Activated naive CD4-positive, alpha-beta T cell treated with anti-CD3 and anti-CD28 coated beads, Interleukin-2, amount 10 ng/mL, durations not matched to agents 7 days and 5 days (primary cell): ENCODE results near the gene HYAL1.

Source experiments
- CTCF ChIA-PET: fragments of 350-600 bp; sonication (Branson Sonifier 250); formaldehyde crosslinking; loops from one replicate; lab custom pipeline; 2021; ENCODE audit warnings: antibody characterized with exemption; lab: Charles Lee
- DNase-seq: peaks from one replicate; pipeline ENCODE4 v3.0.0-alpha.2; 2020
- H3K27ac Mint-ChIP-seq: one replicate; pipeline ENCODE4 v1.8.0; 2021; ENCODE audit warnings: mild to moderate bottlenecking, moderate library complexity, mixed read lengths
- H3K27me3 Mint-ChIP-seq: one replicate; pipeline ENCODE4 v1.8.0; 2021; ENCODE audit warnings: mild to moderate bottlenecking, mixed read lengths
- H3K36me3 Mint-ChIP-seq: one replicate; pipeline ENCODE4 v1.8.0; 2021; ENCODE audit warnings: mixed read lengths
- H3K4me1 Mint-ChIP-seq: one replicate; pipeline ENCODE4 v1.8.0; 2021; ENCODE audit warnings: mixed read lengths
- H3K4me3 Mint-ChIP-seq: one replicate; pipeline ENCODE4 v1.8.0; 2021; ENCODE audit warnings: mild to moderate bottlenecking, moderate library complexity, mixed read lengths
- H3K9me3 Mint-ChIP-seq: one replicate; pipeline ENCODE4 v1.8.0; 2021; ENCODE audit warnings: mixed read lengths

HYAL1 gene

GRCh38 chr3:50298836-50299637 is 4.3 kb downstream of the HYAL1 start, which contains the start of the genes HYAL3 and NAA80:
Gene HYAL3 (minus strand): TSS chr3:50299405. CDS start chr3:50295602, 3,803 bp downstream.
Gene NAA80 (minus strand): TSS chr3:50299405. CDS start chr3:50297463, 1,942 bp downstream.
- H3K9me3 Mint-ChIP-seq, result no peaks in the 10 kb centered on the region
- peak within 1 kb of the TSS; percentile 99 for H3K27ac Mint-ChIP-seq
- peak within 1 kb of the TSS; percentile 98 for H3K4me3 Mint-ChIP-seq

GRCh38 chr3:50297896-50298725 is 5.3 kb downstream of the HYAL1 start:
- H3K9me3 Mint-ChIP-seq, result no peaks in the 10 kb centered on the region
- H3K4me1 Mint-ChIP-seq, result peaks cover 45% of the 10 kb centered on the region
- no peaks in the 10 kb centered on the region for H3K27me3 Mint-ChIP-seq
- peak overlapping the region; percentile 98 for H3K4me3 Mint-ChIP-seq
- DNase-seq, result no peak
- H3K27ac Mint-ChIP-seq, result peak overlapping the region; percentile 99
- peaks cover 5% of the 10 kb centered on the region for H3K36me3 Mint-ChIP-seq
- CTCF ChIA-PET, result interaction anchor here (1.4 to 3.8 kb wide), 2 partner anchors 26 to 39 kb away, joined by 4 to 20 read pairs; no protein-coding TSS in a partner anchor

More at GRCh38 chr3:50298836-50299637, 4.3 kb downstream of the HYAL1 start, which contains the start of the genes HYAL3 and NAA80:
- no peaks in the 10 kb centered on the region for H3K27me3 Mint-ChIP-seq
- peaks cover 5% of the 10 kb centered on the region for H3K36me3 Mint-ChIP-seq
- CTCF ChIA-PET, result interaction anchor here (1.2 to 3.8 kb wide), 5 partner anchors 15 to 25 kb away, joined by 3 to 20 read pairs (median 7); partner anchors contain the start of gene HYAL2
- peak; percentile 100 for DNase-seq
- peaks cover 40% of the 10 kb centered on the region for H3K4me1 Mint-ChIP-seq

GRCh38 chr3:50297384-50297775 is 6.0 kb downstream of the HYAL1 start:
- CTCF ChIA-PET, result interaction anchor here (1.4 to 3.8 kb wide), 2 partner anchors 27 to 40 kb away, joined by 4 to 20 read pairs; no protein-coding TSS in a partner anchor
- Mint-ChIP-seq H3K27ac (no peak overlapping the region), H3K36me3 (peaks cover 5% of the 10 kb centered on the region), H3K27me3 (no peaks in the 10 kb centered on the region), H3K9me3 (no peaks in the 10 kb centered on the region), H3K4me1 (peaks cover 52% of the 10 kb centered on the region), H3K4me3 (peak overlapping the region; percentile 98)
- no peak for DNase-seq

- no peak for DNase-seq
- H3K27me3 Mint-ChIP-seq, result no peaks in the 10 kb centered on the region
- CTCF ChIA-PET, result interaction anchor here (1.4 to 3.8 kb wide), 2 partner anchors 28 to 40 kb away, joined by 4 to 20 read pairs; no protein-coding TSS in a partner anchor
- H3K4me3 Mint-ChIP-seq, result peak overlapping the region; percentile 51
- peaks cover 5% of the 10 kb centered on the region for H3K36me3 Mint-ChIP-seq
- H3K27ac Mint-ChIP-seq, result no peak overlapping the region
- peaks cover 51% of the 10 kb centered on the region for H3K4me1 Mint-ChIP-seq
- H3K9me3 Mint-ChIP-seq, result no peaks in the 10 kb centered on the region
Observed at GRCh38 chr3:50296721-50297383, 6.5 kb downstream of the HYAL1 start.

GRCh38 chr3:50295553-50296431 is 7.6 kb downstream of the HYAL1 start:
- Mint-ChIP-seq H3K36me3 (peaks cover 6% of the 10 kb centered on the region), H3K4me3 (no peak overlapping the region), H3K27ac (no peak overlapping the region), H3K4me1 (peaks cover 54% of the 10 kb centered on the region), H3K9me3 (no peaks in the 10 kb centered on the region), H3K27me3 (no peaks in the 10 kb centered on the region)
- no peak for DNase-seq
- CTCF ChIA-PET, result no interaction called here

- CTCF ChIA-PET, result interaction anchor here (1.3 kb wide), 1 partner anchor 24 kb away, joined by 3 read pairs; no protein-coding TSS in a partner anchor
Observed at GRCh38 chr3:50294492-50295403, 8.6 kb downstream of the HYAL1 start.

GRCh38 chr3:50294089-50294488 is 9.3 kb downstream of the HYAL1 start:
- H3K9me3 Mint-ChIP-seq, result no peaks in the 10 kb centered on the region
- peaks cover 47% of the 10 kb centered on the region for H3K4me1 Mint-ChIP-seq
- CTCF ChIA-PET, result interaction anchor here (1.3 kb wide), 1 partner anchor 25 kb away, joined by 3 read pairs; no protein-coding TSS in a partner anchor
- no peak overlapping the region for H3K27ac Mint-ChIP-seq
- no peak overlapping the region for H3K4me3 Mint-ChIP-seq
- peaks cover 11% of the 10 kb centered on the region for H3K36me3 Mint-ChIP-seq
- DNase-seq, result no peak
- no peaks in the 10 kb centered on the region for H3K27me3 Mint-ChIP-seq

More at GRCh38 chr3:50294492-50295403, 8.6 kb downstream of the HYAL1 start:
- Mint-ChIP-seq H3K27me3 (no peaks in the 10 kb centered on the region), H3K27ac (no peak overlapping the region), H3K36me3 (peaks cover 9% of the 10 kb centered on the region), H3K4me1 (peaks cover 49% of the 10 kb centered on the region), H3K4me3 (no peak overlapping the region), H3K9me3 (no peaks in the 10 kb centered on the region)
- DNase-seq, result no peak

- no peak for DNase-seq
- no peaks in the 10 kb centered on the region for H3K27me3 Mint-ChIP-seq
- H3K9me3 Mint-ChIP-seq, result no peaks in the 10 kb centered on the region
- H3K36me3 Mint-ChIP-seq, result peaks cover 15% of the 10 kb centered on the region
- peak overlapping the region; percentile 95 for H3K27ac Mint-ChIP-seq
- H3K4me1 Mint-ChIP-seq, result peaks cover 44% of the 10 kb centered on the region
- peak overlapping the region; percentile 79 for H3K4me3 Mint-ChIP-seq
- CTCF ChIA-PET, result interaction anchor here (1.3 to 1.8 kb wide), 2 partner anchors 26 to 31 kb away, joined by 3 to 9 read pairs; no protein-coding TSS in a partner anchor
Observed at GRCh38 chr3:50293079-50293801, 10.1 kb downstream of the HYAL1 start.

GRCh38 chr3:50292159-50293078 is 11.0 kb downstream of the HYAL1 start, which contains the start of gene IFRD2:
Gene IFRD2 (minus strand): TSS chr3:50292429. CDS start chr3:50292274, 155 bp downstream.
- Mint-ChIP-seq H3K4me3 (peak within 1 kb of the TSS; percentile 79), H3K4me1 (peaks cover 36% of the 10 kb centered on the region), H3K27ac (peak within 1 kb of the TSS; percentile 95), H3K27me3 (no peaks in the 10 kb centered on the region), H3K36me3 (peaks cover 18% of the 10 kb centered on the region), H3K9me3 (no peaks in the 10 kb centered on the region)
- peak; percentile 98 for DNase-seq
- CTCF ChIA-PET, result interaction anchor here (1.8 kb wide), 1 partner anchor 32 kb away, joined by 9 read pairs; no protein-coding TSS in a partner anchor

- H3K27ac Mint-ChIP-seq, result no peak overlapping the region
- no peaks in the 10 kb centered on the region for H3K27me3 Mint-ChIP-seq
Observed at GRCh38 chr3:50290161-50290641, 13.2 kb downstream of the HYAL1 start.

More at GRCh38 chr3:50290161-50290641, 13.2 kb downstream of the HYAL1 start:
- Mint-ChIP-seq H3K4me3 (peak overlapping the region; percentile 41), H3K36me3 (peaks cover 15% of the 10 kb centered on the region), H3K4me1 (peaks cover 26% of the 10 kb centered on the region), H3K9me3 (no peaks in the 10 kb centered on the region)
- CTCF ChIA-PET, result no interaction called here
- no peak for DNase-seq
